B cell (primary cell): ENCODE measurements around the gene SPACA7. TPM values are rescaled to one million over a fixed set of nuclear protein-coding genes. Genes with fewer than 3 reads are reported as not detected.

Experiments
- ATAC-seq: fragments of 200-7000 bp; cut with Tn5 transposase; one replicate; pipeline ENCODE4 v1.10.0; 2021; ENCODE audit warnings: low read depth, mild to moderate bottlenecking, moderate number of reproducible peaks, moderate library complexity
- CTCF ChIA-PET: fragments of 350-600 bp; sonication (Branson Sonifier 250); formaldehyde crosslinking; loops from one replicate; lab custom pipeline; 2021; ENCODE audit warnings: antibody characterized with exemption, inconsistent platforms; lab: Charles Lee
- POLR2A ChIA-PET: fragments of 350-600 bp; sonication (Branson Sonifier 250); formaldehyde crosslinking; loops from one replicate; lab custom pipeline; 2021; ENCODE audit warnings: antibody characterized with exemption; lab: Charles Lee
- DNase-seq: peaks from one replicate; pipeline ENCODE4 v3.0.0; 2013
- H2AFZ ChIP-seq: 2 replicates; pipeline ENCODE4 v1.6.1; 2012; ENCODE audit warnings: mild to moderate bottlenecking, low read depth, low read length; ENCODE audit not compliant: insufficient read depth, poor library complexity, severe bottlenecking
- H3K27ac ChIP-seq, 2 donors: 1 replicate in 1 of 2; 2 replicates in 1 of 2; pipeline ENCODE4 v1.5.1; 2012 to 2013; ENCODE audit warnings: low read length in 2 of 2, mild to moderate bottlenecking in 2 of 2, moderate library complexity in 1 of 2
- H3K27me3 ChIP-seq, 4 experiments: fragments of 200-600 bp in 1 of 4; sonication (generic) in 1 of 4; replicated peaks in 1 of 4; 1 replicate in 2 of 4; 2 replicates in 2 of 4; pipeline versions ENCODE4 v1.6.1 to v1.7.0; 2013 to 2016; ENCODE audit warnings: low read length in 3 of 4, mild to moderate bottlenecking in 2 of 4, mixed read lengths in 1 of 4, moderate library complexity in 1 of 4; ENCODE audit not compliant: insufficient read depth in 4 of 4, control insufficient read depth in 3 of 4; ENCODE audit errors: control extremely low read depth in 1 of 4
- H3K36me3 ChIP-seq, 2 experiments: replicated peaks in 1 of 2; 1 replicate in 1 of 2; 2 replicates in 1 of 2; pipeline versions ENCODE4 v1.6.1 to v1.7.1; 2013; ENCODE audit warnings: low read length in 1 of 2; ENCODE audit not compliant: insufficient read depth in 2 of 2, control insufficient read depth in 1 of 2; ENCODE audit errors: control extremely low read depth in 1 of 2, extremely low read depth in 1 of 2
- H3K4me1 ChIP-seq, 2 donors: fragments of 200-600 bp in 1 of 2; sonication (generic) in 1 of 2; 1 replicate in 1 of 2; 2 replicates in 1 of 2; pipeline versions ENCODE4 v1.5.1 to v1.6.1; 2013 to 2017; ENCODE audit warnings: low read length in 2 of 2; ENCODE audit not compliant: control insufficient read depth in 2 of 2, insufficient read depth in 2 of 2
- H3K4me2 ChIP-seq: replicated peaks from 2 replicates; pipeline ENCODE3; 2012; ENCODE audit warnings: mild to moderate bottlenecking, low read depth, low read length; ENCODE audit not compliant: poor library complexity, severe bottlenecking
- H3K4me3 ChIP-seq, 5 experiments: fragments of 200-600 bp in 1 of 5; sonication (generic) in 1 of 5; 1 replicate in 3 of 5; 2 replicates in 2 of 5; pipeline versions ENCODE4 v1.5.1 to v1.7.0; 2011 to 2016; ENCODE audit warnings: low read length in 4 of 5, mild to moderate bottlenecking in 4 of 5, low read depth in 2 of 5, control low read depth in 1 of 5, moderate library complexity in 1 of 5; ENCODE audit not compliant: insufficient read depth in 1 of 5; ENCODE audit errors: control extremely low read depth in 1 of 5, extremely low read depth in 1 of 5
- H3K79me2 ChIP-seq: fragments of 200-600 bp; sonication (generic); one replicate; pipeline ENCODE4 v1.6.0; 2016; ENCODE audit warnings: low read length; ENCODE audit not compliant: control insufficient read depth, insufficient read depth
- H3K9ac ChIP-seq: fragments of 200-600 bp; sonication (generic); 2 replicates; pipeline ENCODE4 v1.6.1; 2017; ENCODE audit warnings: mild to moderate bottlenecking, low read length, moderate library complexity
- H3K9me3 ChIP-seq, 3 donors: one replicate each; pipeline versions ENCODE4 v1.6.1 to v1.7.1; 2013; ENCODE audit warnings: low read length in 2 of 3; ENCODE audit not compliant: control insufficient read depth in 2 of 3, insufficient read depth in 1 of 3; ENCODE audit errors: control extremely low read depth in 1 of 3
- H4K20me1 ChIP-seq: 2 replicates; pipeline ENCODE4 v1.6.0; 2012; ENCODE audit warnings: mild to moderate bottlenecking, low read length; ENCODE audit not compliant: insufficient read depth, control insufficient read depth, poor library complexity, severe bottlenecking
- H3K27ac Mint-ChIP-seq: one replicate; pipeline ENCODE4 v1.8.0; 2021; ENCODE audit warnings: mixed read lengths
- H3K27me3 Mint-ChIP-seq: one replicate; pipeline ENCODE4 v1.8.0; 2021; ENCODE audit warnings: mixed read lengths
- H3K4me1 Mint-ChIP-seq: one replicate; pipeline ENCODE4 v1.8.0; 2021; ENCODE audit warnings: mixed read lengths
- H3K4me3 Mint-ChIP-seq: one replicate; pipeline ENCODE4 v1.8.0; 2021; ENCODE audit warnings: mixed read lengths
- H3K9me3 Mint-ChIP-seq: one replicate; pipeline ENCODE4 v1.8.0; 2022; ENCODE audit warnings: mixed read lengths; ENCODE audit not compliant: insufficient read depth
- EZH2 ChIP-seq: IDR thresholded peaks from 2 replicates; pipeline ENCODE4 v1.6.1; 2012; ENCODE audit warnings: borderline replicate concordance, low read depth, mild to moderate bottlenecking, moderate library complexity, low read length; ENCODE audit not compliant: insufficient read depth, poor library complexity, severe bottlenecking
- WGBS: methylation state at CpG from one replicate; pipeline ENCODE4 v1.1.5; 2013; ENCODE audit warnings: missing lambda C conversion rate; ENCODE audit not compliant: insufficient coverage; 5-methylcytosine and 5-hydroxymethylcytosine counted together
- intact Hi-C: fragments of 100-400 bp; cut with micrococcal nuclease; formaldehyde crosslinking; loops from one replicate; pipeline ENCODE4 v1.10.0; 2022
- polyA plus RNA-seq: library from polyadenylated mRNA; depleted of rRNA; stranded (reverse); fragments of >200 nt; gene quantifications from 2 replicates; pipeline ENCODE4 v1.2.3, GENCODE V29; 2012
- total RNA-seq, 2 donors: library from RNA; stranded (reverse); fragments of 120-200 nt in 1 of 2; gene quantifications; 1 replicate in 1 of 2; 2 replicates in 1 of 2; pipeline versions ENCODE4 v1.2.3 to v1.2.4, GENCODE V29; 2013 to 2022
- TF ChIP-seq, protein P1 (sequence below): fragments of 200-600 bp; IDR thresholded peaks from one replicate; pipeline ENCODE4 v1.8.0; 2022; ENCODE audit warnings: antibody characterized with exemption, mild to moderate bottlenecking

SPACA7 gene
- total and polyA plus RNA-seq, 2 donors (not counting 1 experiment from before 2014, with no cell fraction given) = not detected

DNA sequence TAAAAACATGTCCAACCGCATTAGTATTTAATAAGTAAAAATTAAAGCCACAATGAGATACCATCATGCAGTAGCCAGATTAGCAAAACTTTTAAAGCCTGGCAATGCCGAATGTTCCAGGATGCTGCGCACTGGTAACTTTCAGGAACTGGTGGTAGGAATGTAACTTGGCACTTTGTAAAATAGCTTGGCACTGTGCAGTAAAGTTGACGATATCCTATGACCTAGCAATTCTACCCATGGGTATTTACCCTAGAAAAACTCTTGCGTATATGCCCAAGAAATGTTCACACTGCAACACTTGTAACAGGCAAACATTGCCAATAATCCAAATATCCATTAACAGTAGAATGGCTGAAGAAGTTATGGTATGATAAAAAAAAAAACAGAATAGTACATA is 97.7 kb downstream of the SPACA7 start:
- no peak for TF ChIP-seq EZH2
- TF ChIP-seq, protein P1, sequence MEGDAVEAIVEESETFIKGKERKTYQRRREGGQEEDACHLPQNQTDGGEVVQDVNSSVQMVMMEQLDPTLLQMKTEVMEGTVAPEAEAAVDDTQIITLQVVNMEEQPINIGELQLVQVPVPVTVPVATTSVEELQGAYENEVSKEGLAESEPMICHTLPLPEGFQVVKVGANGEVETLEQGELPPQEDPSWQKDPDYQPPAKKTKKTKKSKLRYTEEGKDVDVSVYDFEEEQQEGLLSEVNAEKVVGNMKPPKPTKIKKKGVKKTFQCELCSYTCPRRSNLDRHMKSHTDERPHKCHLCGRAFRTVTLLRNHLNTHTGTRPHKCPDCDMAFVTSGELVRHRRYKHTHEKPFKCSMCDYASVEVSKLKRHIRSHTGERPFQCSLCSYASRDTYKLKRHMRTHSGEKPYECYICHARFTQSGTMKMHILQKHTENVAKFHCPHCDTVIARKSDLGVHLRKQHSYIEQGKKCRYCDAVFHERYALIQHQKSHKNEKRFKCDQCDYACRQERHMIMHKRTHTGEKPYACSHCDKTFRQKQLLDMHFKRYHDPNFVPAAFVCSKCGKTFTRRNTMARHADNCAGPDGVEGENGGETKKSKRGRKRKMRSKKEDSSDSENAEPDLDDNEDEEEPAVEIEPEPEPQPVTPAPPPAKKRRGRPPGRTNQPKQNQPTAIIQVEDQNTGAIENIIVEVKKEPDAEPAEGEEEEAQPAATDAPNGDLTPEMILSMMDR = no peak
- H3K79me2 ChIP-seq = no peaks in the 10 kb centered on the region

DNA sequence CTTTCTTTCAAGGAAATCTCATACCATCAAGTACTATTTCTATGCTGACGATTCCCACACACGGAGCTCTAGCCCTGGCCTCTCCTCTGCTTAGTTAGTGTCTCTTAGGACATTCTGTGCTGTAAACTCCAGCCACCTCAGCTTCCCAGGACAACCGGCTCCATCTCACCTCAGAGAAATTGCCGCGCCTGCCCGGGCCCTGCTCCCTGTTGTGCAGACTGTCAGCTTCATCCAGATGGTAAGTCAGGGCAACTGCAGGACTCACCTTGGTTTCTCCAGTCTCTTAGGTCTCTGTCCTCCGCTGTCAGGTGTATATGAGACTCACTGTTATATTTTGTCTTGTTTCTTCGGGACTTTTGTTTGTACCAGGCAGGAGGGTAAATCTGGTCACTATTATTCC is 98.7 kb downstream of the SPACA7 start:
- Histone ChIP-seq H4K20me1 (no peaks in the 10 kb centered on the region), H3K79me2 (no peaks in the 10 kb centered on the region), H3K27ac (no peak overlapping the region), H3K36me3 (no peaks in the 10 kb centered on the region), H3K4me1 (no peaks in the 10 kb centered on the region), H2AFZ (no peak overlapping the region), H3K27me3 (no peaks in the 10 kb centered on the region), H3K9me3 (no peaks in the 10 kb centered on the region), H3K9ac (no peak overlapping the region), H3K4me3 (no peak overlapping the region), H3K4me2 (no peak overlapping the region)
- intact Hi-C loops = no loop called here
- H3K9me3 Mint-ChIP-seq = peaks cover 7% of the 10 kb centered on the region
- TF ChIP-seq EZH2 = no peak
- TF ChIP-seq, protein P1 = no peak
- WGBS = 86% methylated on average over 6 of the region's 8 CpGs
- H3K27ac Mint-ChIP-seq = no peak overlapping the region
- CTCF ChIA-PET = no interaction called here
- DNase-seq (no peak), ATAC-seq (no peak)
- H3K27me3 Mint-ChIP-seq = no peaks in the 10 kb centered on the region
- no peaks in the 10 kb centered on the region for H3K4me1 Mint-ChIP-seq
- no peak overlapping the region for H3K4me3 Mint-ChIP-seq
- POLR2A ChIA-PET = no interaction called here

More for the DNA sequence above, 97.7 kb downstream of the SPACA7 start:
- Mint-ChIP-seq H3K4me3 (no peak overlapping the region), H3K4me1 (no peaks in the 10 kb centered on the region), H3K27ac (no peak overlapping the region), H3K27me3 (no peaks in the 10 kb centered on the region), H3K9me3 (peaks cover 7% of the 10 kb centered on the region)
- no peak for DNase-seq
- Histone ChIP-seq H3K9ac (no peak overlapping the region), H3K4me1 (no peaks in the 10 kb centered on the region), H3K4me3 (no peak overlapping the region), H3K4me2 (no peak overlapping the region), H3K27me3 (no peaks in the 10 kb centered on the region), H3K27ac (no peak overlapping the region), H3K9me3 (peaks cover 0 to 4% (median 0%) of the 10 kb centered on the region in 3 donors), H4K20me1 (no peaks in the 10 kb centered on the region), H2AFZ (no peak overlapping the region), H3K36me3 (no peaks in the 10 kb centered on the region)
- no CpG with 5 or more reads among the region's 5 CpGs for WGBS
- intact Hi-C loops = no loop called here
- CTCF ChIA-PET = no interaction called here
- no peak for ATAC-seq
- POLR2A ChIA-PET = no interaction called here
